ENCODE results near the gene MSLN.
"Not testable (repeated sequence)": the region's sequence is repeated elsewhere in the genome, so short reads cannot be mapped to it uniquely, and the experiment has no call there.

Gene MSLN

GRCh38 chr16:769934-770333, 9.4 kb downstream of the MSLN start:
- ChIA-PET POLR2A (ENCODE audit: low non-redundant PET) (no interaction called here), CTCF (interaction anchor here (2.7 kb wide), 1 partner anchor 16 kb away, joined by 7 read pairs; no protein-coding TSS in a partner anchor)
- TF ChIP-seq CTCF (conservative IDR thresholded peaks at IDR 0.05; ENCODE audit: low read depth) = no peak
- DNase-seq (ENCODE audit: low spot score) = no peak
- H3K27ac ChIP-seq = no peak overlapping the region

- TF ChIP-seq CTCF (conservative IDR thresholded peaks at IDR 0.05; ENCODE audit: low read depth) = no peak
- POLR2A ChIA-PET (ENCODE audit: low non-redundant PET) = no interaction called here
Measured at GRCh38 chr16:770411-770810, 9.9 kb downstream of the MSLN start.

GRCh38 chr16:772959-773358, 12.4 kb downstream of the MSLN start:
- DNase-seq (ENCODE audit: low spot score) = no peak
- ChIA-PET CTCF (interaction anchor here (0.6 kb wide), 1 partner anchor 27 kb away, joined by 3 read pairs; no protein-coding TSS in a partner anchor), POLR2A (ENCODE audit: low non-redundant PET) (no interaction called here)
- no peak for TF ChIP-seq CTCF (conservative IDR thresholded peaks at IDR 0.05; ENCODE audit: low read depth)
- no peak overlapping the region for H3K27ac ChIP-seq

More at GRCh38 chr16:770411-770810, 9.9 kb downstream of the MSLN start:
- no peak overlapping the region for H3K27ac ChIP-seq
- CTCF ChIA-PET = interaction anchor here (2.7 kb wide), 1 partner anchor 15 kb away, joined by 7 read pairs; no protein-coding TSS in a partner anchor
- no peak for DNase-seq (ENCODE audit: low spot score)

- POLR2A ChIA-PET (ENCODE audit: low non-redundant PET) = no interaction called here
- CTCF ChIA-PET = interaction anchor here (0.6 kb wide), 1 partner anchor 126 kb away, joined by 3 read pairs; no protein-coding TSS in a partner anchor
- no peak overlapping the region for H3K27ac ChIP-seq
- TF ChIP-seq CTCF (conservative IDR thresholded peaks at IDR 0.05; ENCODE audit: low read depth) = no peak
- DNase-seq (ENCODE audit: low spot score) = no peak
Measured at GRCh38 chr16:774086-775001, 13.8 kb downstream of the MSLN start.

GRCh38 chr16:775236-775796, 14.8 kb downstream of the MSLN start:
- no peak for DNase-seq (ENCODE audit: low spot score)
- POLR2A ChIA-PET (ENCODE audit: low non-redundant PET) = no interaction called here
- CTCF ChIA-PET = no interaction called here
- H3K27ac ChIP-seq = no peak overlapping the region
- no peak for TF ChIP-seq CTCF (conservative IDR thresholded peaks at IDR 0.05; ENCODE audit: low read depth)

- DNase-seq (ENCODE audit: low spot score); H3K27ac ChIP-seq; POLR2A ChIA-PET (ENCODE audit: low non-redundant PET): not testable (repeated sequence)
- CTCF ChIA-PET = interaction anchor here (0.6 to 0.8 kb wide), 4 partner anchors 10 to 33 kb away, joined by 3 read pairs; partner anchors contain the start of gene MSLN
Measured at GRCh38 chr16:776298-776697, 15.8 kb downstream of the MSLN start.

GRCh38 chr16:776824-777223, 16.3 kb downstream of the MSLN start:
- no peak for DNase-seq (ENCODE audit: low spot score)
- ChIA-PET POLR2A (ENCODE audit: low non-redundant PET) (no interaction called here), CTCF (interaction anchor here (0.7 to 0.8 kb wide), 2 partner anchors 17 to 33 kb away, joined by 3 read pairs; partner anchors contain the start of gene MSLN)
- no peak overlapping the region for H3K27ac ChIP-seq
- no peak for TF ChIP-seq CTCF (conservative IDR thresholded peaks at IDR 0.05; ENCODE audit: low read depth)
